Mammary epithelial cell (primary cell): Measurements from ENCODE around the gene PRSS16.

Experiments used
- EZH2 ChIP-seq: IDR thresholded peaks from 2 replicates; pipeline ENCODE4 v1.6.1; 2012; ENCODE audit warnings: low read length, inconsistent platforms, borderline replicate concordance
- TF ChIP-seq, protein P1 (sequence below), 2 donors: IDR thresholded peaks in 1 of 2; conservative IDR thresholded peaks in 1 of 2; 2 replicates each; pipeline ENCODE4 v1.5.1; 2011 to 2012; ENCODE audit warnings: inconsistent platforms in 2 of 2, low read length in 2 of 2, mild to moderate bottlenecking in 2 of 2, control low read depth in 1 of 2, low read depth in 1 of 2; ENCODE audit not compliant: insufficient read depth in 1 of 2; ENCODE audit errors: extremely low read depth in 1 of 2

DNA sequence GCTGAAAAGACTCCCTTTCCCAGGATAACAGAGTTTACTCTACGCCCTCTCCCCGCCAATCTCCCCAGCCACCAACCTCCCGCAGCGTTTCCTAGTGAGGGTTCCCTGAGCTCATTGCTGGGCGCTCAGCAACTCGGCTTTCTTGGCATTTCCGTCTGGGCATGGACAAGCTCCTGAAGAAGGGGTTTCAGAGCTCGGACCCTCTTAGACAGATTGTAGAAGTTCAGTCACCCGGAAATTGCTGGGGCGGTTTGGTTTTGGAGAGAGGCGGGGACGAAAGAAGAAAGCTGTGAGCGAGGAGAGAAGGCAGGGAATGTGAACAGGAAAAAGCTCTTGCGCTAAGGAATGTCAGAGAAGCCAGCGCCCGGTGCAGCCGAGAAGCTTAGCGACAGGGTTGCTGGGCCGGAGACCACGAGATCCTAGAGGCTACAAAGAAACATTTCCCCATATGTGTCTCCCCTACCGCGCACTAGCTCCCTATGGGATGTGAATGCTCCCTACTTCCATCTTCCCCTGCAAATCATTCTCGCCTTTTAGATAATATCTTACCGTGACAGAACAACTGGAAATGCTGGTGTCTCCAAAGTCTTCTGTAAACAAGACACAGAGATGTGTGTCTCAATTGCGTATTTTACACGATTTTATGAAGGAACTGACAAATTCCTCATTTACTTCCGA lies 48.7 kb downstream of the PRSS16 start:
- TF ChIP-seq EZH2, result no peak
- TF ChIP-seq, protein P1, sequence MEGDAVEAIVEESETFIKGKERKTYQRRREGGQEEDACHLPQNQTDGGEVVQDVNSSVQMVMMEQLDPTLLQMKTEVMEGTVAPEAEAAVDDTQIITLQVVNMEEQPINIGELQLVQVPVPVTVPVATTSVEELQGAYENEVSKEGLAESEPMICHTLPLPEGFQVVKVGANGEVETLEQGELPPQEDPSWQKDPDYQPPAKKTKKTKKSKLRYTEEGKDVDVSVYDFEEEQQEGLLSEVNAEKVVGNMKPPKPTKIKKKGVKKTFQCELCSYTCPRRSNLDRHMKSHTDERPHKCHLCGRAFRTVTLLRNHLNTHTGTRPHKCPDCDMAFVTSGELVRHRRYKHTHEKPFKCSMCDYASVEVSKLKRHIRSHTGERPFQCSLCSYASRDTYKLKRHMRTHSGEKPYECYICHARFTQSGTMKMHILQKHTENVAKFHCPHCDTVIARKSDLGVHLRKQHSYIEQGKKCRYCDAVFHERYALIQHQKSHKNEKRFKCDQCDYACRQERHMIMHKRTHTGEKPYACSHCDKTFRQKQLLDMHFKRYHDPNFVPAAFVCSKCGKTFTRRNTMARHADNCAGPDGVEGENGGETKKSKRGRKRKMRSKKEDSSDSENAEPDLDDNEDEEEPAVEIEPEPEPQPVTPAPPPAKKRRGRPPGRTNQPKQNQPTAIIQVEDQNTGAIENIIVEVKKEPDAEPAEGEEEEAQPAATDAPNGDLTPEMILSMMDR (conservative IDR thresholded peaks at IDR 0.05 in 1 of 2, IDR thresholded peaks at IDR 0.05 in 1 of 2; ENCODE audit: extremely low read depth in 1 of 2, insufficient read depth in 1 of 2, low read depth in 1 of 2, low read length in 2 of 2), result no peak
